Stimulated activated CD8-positive, alpha-beta memory T cell treated with anti-CD3 and anti-CD28 coated beads, Interleukin-15, amount 100 ng/mL, for 24 hours (primary cell): Measurements from ENCODE around the gene XCL2.
"Not testable (repeated sequence)": the region's sequence is repeated elsewhere in the genome, so short reads cannot be mapped to it uniquely, and the experiment has no call there.

Experiments
- DNase-seq: peaks from one replicate; pipeline ENCODE4 v3.0.0-alpha.2; 2020; ENCODE audit warnings: low read depth

XCL2 gene, protein sequence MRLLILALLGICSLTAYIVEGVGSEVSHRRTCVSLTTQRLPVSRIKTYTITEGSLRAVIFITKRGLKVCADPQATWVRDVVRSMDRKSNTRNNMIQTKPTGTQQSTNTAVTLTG

GRCh38 chr1:168543840-168544498, at the start of gene XCL2:
TSS of gene XCL2 (minus strand) at chr1:168543997. CDS start at chr1:168543964, 33 bp downstream.
- DNase-seq: not testable (repeated sequence)

- no peak for DNase-seq
Observed at GRCh38 chr1:168591641-168592250, 47.9 kb upstream of the XCL2 start.

DNA sequence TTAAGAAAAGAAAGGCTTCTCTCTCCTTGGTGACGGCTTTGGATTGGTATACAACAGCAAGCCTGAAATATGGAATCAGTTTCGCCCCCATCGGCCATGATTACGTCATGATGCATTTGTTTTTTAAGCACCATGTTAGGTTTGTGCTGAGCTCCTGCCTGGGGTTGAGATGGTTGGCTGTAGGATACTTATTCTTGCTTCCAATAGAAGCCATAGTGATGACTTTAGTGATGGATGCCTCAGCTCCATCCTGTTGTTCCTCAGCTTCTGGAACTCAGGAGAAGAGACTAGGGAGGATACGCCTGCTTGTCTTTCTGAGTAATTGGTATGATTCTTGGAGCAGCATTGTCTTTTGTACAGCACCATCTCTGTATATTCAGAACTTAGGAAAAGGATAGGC, 47.3 kb upstream of the XCL2 start:
- no peak for DNase-seq

DNA sequence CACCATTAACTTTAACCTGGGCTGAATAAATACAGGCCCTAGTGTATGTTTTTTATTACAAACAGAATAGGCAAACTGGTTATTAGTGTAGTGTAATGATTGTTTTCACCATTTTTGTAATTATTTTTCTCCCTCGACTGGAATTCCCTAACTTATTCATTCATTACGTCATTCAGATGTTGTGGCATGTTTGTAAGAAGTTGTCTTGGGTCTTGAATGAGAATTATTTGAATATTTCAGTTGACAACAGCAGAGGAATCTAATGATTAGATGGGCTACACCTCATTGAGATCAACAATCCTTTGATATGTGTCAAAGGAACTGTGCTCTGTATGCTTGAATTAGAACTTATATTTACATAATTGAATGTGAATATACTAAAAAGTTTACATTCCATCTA, 45.4 kb upstream of the XCL2 start:
- DNase-seq: no peak

DNA sequence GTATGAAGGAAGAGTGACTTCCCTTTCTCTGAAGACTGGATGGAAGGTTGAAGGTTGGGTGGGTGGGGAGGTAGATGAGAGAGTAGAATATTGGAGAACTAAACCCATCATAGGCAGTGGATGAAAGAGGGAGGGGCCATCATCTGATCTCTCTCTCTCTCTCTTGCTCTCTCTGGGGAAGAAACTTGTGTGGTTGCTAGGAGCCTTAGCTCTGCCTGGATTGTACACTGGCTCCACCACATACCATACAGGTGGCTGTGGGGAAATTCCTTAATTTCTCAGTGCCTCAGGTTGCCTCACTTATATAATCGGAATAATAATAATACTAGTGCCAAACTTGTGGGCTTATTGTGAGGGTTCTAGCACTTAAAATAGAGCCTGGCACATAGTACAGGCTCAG, 42.1 kb upstream of the XCL2 start:
- DNase-seq: no peak

DNA sequence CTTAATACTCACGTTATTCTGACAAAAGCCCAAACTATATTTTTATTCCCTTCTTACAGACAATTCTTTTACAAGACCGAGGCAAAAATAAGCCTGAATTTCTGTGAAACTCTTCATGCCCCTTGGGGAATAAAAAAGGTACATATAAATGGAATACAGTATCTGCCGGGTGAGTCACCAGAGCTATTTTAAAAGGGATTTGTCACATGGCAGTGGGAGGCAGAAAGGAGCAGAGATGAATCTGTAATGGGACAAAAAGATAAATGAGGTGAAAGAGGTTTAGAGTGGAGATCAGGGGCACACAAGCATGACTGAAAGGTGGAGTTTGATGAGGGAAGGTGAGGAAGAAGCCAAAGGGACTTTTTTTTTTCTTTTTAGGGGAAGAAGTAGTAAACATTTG, 41.4 kb upstream of the XCL2 start:
- no peak for DNase-seq

GRCh38 chr1:168583571-168583970, 39.8 kb upstream of the XCL2 start:
- DNase-seq: no peak

GRCh38 chr1:168582688-168583336, 39.0 kb upstream of the XCL2 start:
- DNase-seq: no peak

DNA sequence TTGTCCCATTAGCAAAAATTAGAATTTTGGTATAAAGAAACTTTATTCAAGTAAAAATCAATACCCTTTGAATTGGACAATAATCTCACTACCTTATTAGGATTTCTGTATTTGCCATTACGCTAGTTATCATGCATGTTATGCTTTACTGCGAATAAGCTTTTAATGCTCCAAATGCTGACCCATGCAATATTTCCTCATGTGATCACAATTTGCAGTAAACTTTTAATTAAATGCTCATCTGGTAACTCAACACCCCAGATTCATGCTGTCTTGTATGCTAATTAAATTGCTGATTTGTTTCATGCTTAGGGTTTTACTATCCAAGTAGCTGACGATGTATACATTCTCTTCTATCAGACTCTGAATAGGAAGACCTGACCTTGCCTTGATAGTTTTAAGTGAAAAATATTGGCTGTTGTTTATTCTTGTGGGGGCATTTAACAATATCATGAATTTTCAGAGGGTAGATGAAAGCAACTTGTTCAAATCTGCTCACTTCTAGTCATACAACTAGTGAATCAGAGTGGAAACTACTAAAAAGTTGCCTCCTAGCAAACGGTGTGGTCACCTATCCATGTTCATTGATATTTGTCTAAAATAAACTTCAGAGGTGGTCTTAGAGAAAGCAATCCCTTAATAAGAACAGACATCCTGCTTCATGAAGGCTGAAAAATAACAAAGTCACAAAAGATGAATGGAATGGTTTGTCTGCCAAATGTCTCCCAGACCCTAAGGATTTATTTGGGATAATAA, 38.2 kb upstream of the XCL2 start:
- no peak for DNase-seq

GRCh38 chr1:168580991-168581390, 37.2 kb upstream of the XCL2 start:
- not testable (repeated sequence) for DNase-seq

- DNase-seq: not testable (repeated sequence)
Observed at GRCh38 chr1:168580290-168580689, 36.5 kb upstream of the XCL2 start.

- not testable (repeated sequence) for DNase-seq
Observed at GRCh38 chr1:168578531-168579185, 34.9 kb upstream of the XCL2 start.

- not testable (repeated sequence) for DNase-seq
Observed at GRCh38 chr1:168576245-168576688, 32.5 kb upstream of the XCL2 start, which contains the start of gene XCL1. TSS of gene XCL1 (plus strand) at chr1:168576605. CDS start at chr1:168576638, 33 bp downstream.

DNA sequence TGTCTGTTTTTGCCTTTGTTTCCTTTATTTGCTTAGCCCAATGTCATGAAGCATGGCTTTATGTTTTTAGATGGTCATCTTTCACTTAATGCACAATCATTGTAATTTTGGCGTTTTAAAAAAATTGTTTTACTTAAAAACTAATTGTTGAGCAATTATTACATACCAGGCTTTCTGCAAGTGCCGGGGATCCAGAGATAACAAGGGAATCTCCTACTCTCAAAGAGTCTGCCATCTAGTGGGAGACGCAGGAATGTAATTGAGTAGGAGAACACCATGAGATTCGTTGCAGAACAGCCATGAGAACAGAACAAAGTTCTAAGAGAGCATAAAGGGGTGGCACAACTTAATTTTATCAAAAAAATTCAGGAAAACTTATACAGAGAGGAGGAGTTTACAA, 30.4 kb upstream of the XCL2 start:
- DNase-seq: not testable (repeated sequence)

DNA sequence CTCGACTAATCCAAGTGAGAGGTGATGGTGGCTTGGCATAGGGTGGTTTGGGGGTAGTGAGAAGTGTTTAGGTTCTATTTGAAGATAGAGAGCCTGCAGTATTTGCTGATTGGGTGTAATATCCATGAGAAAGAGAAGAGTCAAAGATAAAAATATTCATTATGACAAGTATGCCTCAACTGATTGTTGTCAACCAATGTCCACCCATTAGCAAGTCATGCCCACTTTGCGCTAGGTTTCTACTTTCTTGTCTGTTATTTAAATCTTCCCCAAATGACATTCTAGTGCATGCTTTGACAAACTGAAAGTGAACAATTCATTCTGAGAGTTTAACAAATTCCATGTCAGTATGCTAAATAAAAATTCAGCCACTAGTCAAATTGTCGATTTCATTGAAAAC, 28.8 kb upstream of the XCL2 start:
- DNase-seq: no peak

GRCh38 chr1:168570652-168571051, 26.9 kb upstream of the XCL2 start:
- DNase-seq: no peak

- no peak for DNase-seq
Observed at GRCh38 chr1:168568346-168568745, 24.5 kb upstream of the XCL2 start.

DNA sequence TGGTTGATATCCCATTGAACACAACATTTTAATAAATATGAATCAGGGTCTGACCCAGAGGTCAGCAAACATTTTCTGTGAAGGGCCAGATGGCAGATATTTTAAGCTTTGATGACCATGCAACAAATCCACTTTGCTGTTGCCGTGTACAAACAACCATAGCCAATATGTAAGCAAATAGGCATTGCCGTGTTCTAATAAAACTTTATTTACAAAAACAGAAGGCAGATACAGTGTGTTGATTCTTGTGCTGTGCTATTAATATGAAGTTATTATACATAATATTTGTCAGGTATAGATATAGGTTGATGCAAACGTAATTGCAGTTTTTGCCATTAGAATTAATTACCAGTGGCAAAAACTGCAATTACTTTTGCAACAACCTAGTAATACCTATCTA, 23.8 kb upstream of the XCL2 start:
- DNase-seq: no peak

- DNase-seq: no peak
Observed at GRCh38 chr1:168567007-168567406, 23.2 kb upstream of the XCL2 start.

DNA sequence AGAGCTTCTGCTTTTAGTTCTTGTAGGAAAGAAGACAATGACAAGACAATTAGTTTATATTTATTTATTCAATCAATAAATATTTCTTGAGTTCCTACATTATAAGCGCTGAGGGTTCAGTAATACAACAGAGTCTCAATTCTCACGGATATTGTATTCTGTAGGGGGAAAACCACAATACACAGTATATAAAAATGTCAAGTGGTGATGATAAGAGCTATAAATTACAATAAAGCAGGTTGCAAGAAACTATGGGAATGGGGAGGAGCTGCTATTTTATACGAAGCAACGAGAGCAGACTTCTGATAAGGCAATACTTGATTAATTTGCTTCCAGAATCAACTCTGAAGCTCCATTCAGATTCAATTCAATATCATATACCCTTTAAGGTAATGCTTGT, 22.0 kb upstream of the XCL2 start:
- DNase-seq: no peak

GRCh38 chr1:168561989-168562388, 18.2 kb upstream of the XCL2 start:
- no peak for DNase-seq

DNA sequence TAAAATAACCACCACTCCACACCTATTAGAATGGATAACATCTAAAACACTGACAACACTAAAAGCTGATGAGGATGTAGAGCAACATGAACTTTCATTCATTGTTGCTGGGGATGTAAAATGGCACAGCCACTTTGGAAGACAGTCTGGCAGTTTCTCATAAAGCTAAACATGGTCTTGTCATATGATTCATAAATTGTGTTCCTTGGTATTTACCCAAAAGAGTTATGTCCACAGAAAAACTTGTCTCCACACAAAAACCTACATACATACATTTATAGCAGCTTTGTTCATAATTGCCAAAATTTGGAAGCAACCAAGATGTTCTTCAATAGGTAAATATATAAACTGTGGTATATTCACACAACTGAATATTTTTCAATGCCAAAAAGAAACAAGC, 16.6 kb upstream of the XCL2 start:
- DNase-seq: no peak
